ENCODE measurements around the gene SHC1. TPM values are rescaled to one million over a fixed set of nuclear protein-coding genes. Genes with fewer than 3 reads are reported as not detected.

The SHC1 gene
- total RNA-seq, 1 donor from 2014 or later = 43.0 TPM

GRCh38 chr1:155008015-155008941 is 37.7 kb upstream of the SHC1 start:
- DNase-seq (ENCODE audit: low spot score) = peak; percentile 59
- ATAC-seq = no peak

GRCh38 chr1:155007251-155007828 is 36.8 kb upstream of the SHC1 start:
- ATAC-seq (peak; percentile 32), DNase-seq (ENCODE audit: low spot score) (peak; percentile 85)

- ATAC-seq (no peak), DNase-seq (ENCODE audit: low spot score) (no peak)
These were observed 36.1 kb upstream of the SHC1 start for GRCh38 chr1:155006601-155007101.

GRCh38 chr1:155005076-155006011 is 34.8 kb upstream of the SHC1 start:
- peak; percentile 92 for DNase-seq (ENCODE audit: low spot score)
- peak; percentile 44 for ATAC-seq

- ATAC-seq (no peak), DNase-seq (ENCODE audit: low spot score) (no peak)
These were observed 34.0 kb upstream of the SHC1 start for GRCh38 chr1:155004352-155005075.

- ATAC-seq (peak; percentile 21), DNase-seq (ENCODE audit: low spot score) (peak; percentile 90)
These were observed 33.3 kb upstream of the SHC1 start for GRCh38 chr1:155003766-155004351.

GRCh38 chr1:155003227-155003765 is 32.7 kb upstream of the SHC1 start:
- ATAC-seq = no peak
- peak; percentile 59 for DNase-seq (ENCODE audit: low spot score)

- ATAC-seq (peak; percentile 2), DNase-seq (ENCODE audit: low spot score) (peak; percentile 63)
These were observed 32.1 kb upstream of the SHC1 start, which contains the start of gene ZBTB7B for GRCh38 chr1:155002464-155003226. Gene ZBTB7B (plus strand): TSS chr1:155002802. CDS start chr1:155014661, 11,859 bp downstream.

GRCh38 chr1:155001675-155002463 is 31.3 kb upstream of the SHC1 start:
- peak; percentile 66 for ATAC-seq
- peak; percentile 100 for DNase-seq (ENCODE audit: low spot score)

- DNase-seq (ENCODE audit: low spot score) (no peak), ATAC-seq (no peak)
These were observed 30.8 kb upstream of the SHC1 start for GRCh38 chr1:155001425-155001674.

GRCh38 chr1:155000726-155001424 is 30.3 kb upstream of the SHC1 start:
- DNase-seq (ENCODE audit: low spot score) (peak; percentile 97), ATAC-seq (peak; percentile 56)

GRCh38 chr1:155000411-155000725 is 29.8 kb upstream of the SHC1 start:
- peak; percentile 72 for DNase-seq (ENCODE audit: low spot score)
- no peak for ATAC-seq

- no peak for DNase-seq (ENCODE audit: low spot score)
- ATAC-seq = no peak
These were observed 29.2 kb upstream of the SHC1 start for GRCh38 chr1:154999571-155000410.

GRCh38 chr1:154998818-154999570 is 28.4 kb upstream of the SHC1 start:
- peak; percentile 68 for DNase-seq (ENCODE audit: low spot score)

GRCh38 chr1:154998201-154998780 is 27.7 kb upstream of the SHC1 start:
- DNase-seq (ENCODE audit: low spot score) = peak; percentile 51
- no peak for ATAC-seq

More at GRCh38 chr1:154998818-154999570, 28.4 kb upstream of the SHC1 start:
- ATAC-seq = no peak

Data from left lobe of liver (tissue), 2 donors.